ENCODE measurements around the gene TBXAS1. TPM values are rescaled to one million over a fixed set of nuclear protein-coding genes. Genes with fewer than 3 reads are reported as not detected.

The TBXAS1 gene
- total RNA-seq, 2 experiments from 2014 or later, result 3.6 to 5.1 TPM

DNA sequence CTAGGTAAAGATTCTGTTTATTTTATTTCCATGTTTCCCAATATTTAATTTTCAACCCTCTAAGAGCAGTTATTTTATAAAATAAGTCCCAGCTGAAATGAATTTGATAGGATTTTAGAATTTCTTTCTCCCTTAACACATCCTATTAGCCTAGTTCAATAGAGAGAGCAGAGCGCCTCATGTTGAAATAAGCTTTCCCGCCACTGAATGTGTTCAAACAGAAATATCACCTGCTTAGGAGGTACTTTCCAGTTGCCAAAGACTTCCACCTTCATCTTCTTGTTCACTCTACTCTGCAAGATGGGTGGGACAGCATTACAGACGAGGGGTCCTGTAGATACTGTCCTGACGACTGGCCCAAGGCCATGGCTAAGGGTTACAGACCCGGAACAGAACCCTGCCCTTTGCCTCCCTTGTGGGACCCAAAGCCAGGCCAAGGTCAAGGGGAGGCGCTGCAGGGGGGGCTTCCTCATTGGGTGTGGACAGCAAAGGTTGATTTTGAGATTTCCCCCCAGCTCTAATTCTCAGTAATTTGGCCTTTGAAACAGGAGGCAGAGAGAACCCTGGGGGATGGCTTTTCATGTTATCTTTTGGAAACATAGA, 171.7 kb downstream of the TBXAS1 start:
- intact Hi-C loops (cut with DNase I, micrococcal nuclease), result loop anchor here in 1 of 2 experiments (5.0 kb wide), 2 partner anchors 173 to 568 kb away; partner anchors contain the start of gene TBXAS1
- Mint-ChIP-seq H3K4me1 (no peaks in the 10 kb centered on the region), H3K9me3 (ENCODE audit: low read depth) (no peaks in the 10 kb centered on the region), H3K36me3 (ENCODE audit: low read depth) (no peaks in the 10 kb centered on the region), H3K27me3 (no peaks in the 10 kb centered on the region), H3K27ac (no peak overlapping the region), H3K4me3 (no peak overlapping the region)
- ChIA-PET POLR2A (no interaction called here), CTCF (interaction anchor here (0.6 to 9.1 kb wide), 7 partner anchors 13 to 500 kb away, joined by 3 to 80 read pairs (median 3); no protein-coding TSS in a partner anchor)
- no peak for ATAC-seq
- DNase-seq, result no peak

- ChIA-PET POLR2A (no interaction called here), CTCF (interaction anchor here (0.7 to 9.1 kb wide), 9 partner anchors 16 to 402 kb away, joined by 3 to 80 read pairs (median 3); no protein-coding TSS in a partner anchor)
- DNase-seq (peak; percentile 53), ATAC-seq (peak; percentile 16)
- intact Hi-C loops (cut with DNase I, micrococcal nuclease), result loop anchor here (1.0 to 5.0 kb wide), 6 partner anchors 177 to 572 kb away; partner anchors contain the start of genes HIPK2 (in 1 of the 2) and TBXAS1 (in 1 of the 2)
- H3K4me1 Mint-ChIP-seq, result no peaks in the 10 kb centered on the region
- H3K27ac Mint-ChIP-seq, result no peak overlapping the region
- H3K9me3 Mint-ChIP-seq (ENCODE audit: low read depth), result no peaks in the 10 kb centered on the region
- H3K27me3 Mint-ChIP-seq, result no peaks in the 10 kb centered on the region
- no peaks in the 10 kb centered on the region for H3K36me3 Mint-ChIP-seq (ENCODE audit: low read depth)
- no peak overlapping the region for H3K4me3 Mint-ChIP-seq
Observed at GRCh38 chr7:140003913-140004382, 174.9 kb downstream of the TBXAS1 start.

DNA sequence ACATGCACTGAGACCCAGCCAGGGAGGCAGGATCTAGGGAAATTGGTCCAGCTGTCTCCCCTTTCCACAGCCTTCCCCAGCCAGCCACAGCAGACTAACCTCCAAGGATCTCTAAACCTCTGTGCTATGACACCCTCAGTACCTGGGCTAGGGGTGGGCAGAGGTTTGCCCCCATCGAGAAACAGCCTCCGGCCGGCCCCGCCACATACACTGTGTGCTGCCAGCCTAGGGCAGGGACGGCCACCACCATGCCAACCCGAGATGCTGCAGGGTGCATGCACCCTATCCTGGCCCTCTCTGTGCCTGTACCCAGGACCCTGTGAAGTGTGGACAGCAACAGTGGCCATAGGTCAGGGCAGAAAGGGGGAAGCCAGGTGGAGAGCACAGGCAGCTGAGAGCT, 175.6 kb downstream of the TBXAS1 start:
- CTCF ChIA-PET, result interaction anchor here (0.7 to 9.1 kb wide), 9 partner anchors 16 to 504 kb away, joined by 3 to 80 read pairs (median 9); no protein-coding TSS in a partner anchor
- intact Hi-C loops (cut with DNase I, micrococcal nuclease), result loop anchor here (1.0 to 5.0 kb wide), 4 partner anchors 177 to 572 kb away; partner anchors contain the start of gene TBXAS1 (in 1 of the 2)
- POLR2A ChIA-PET, result interaction anchor here (1.1 kb wide), 1 partner anchor 14 kb away, joined by 3 read pairs; no protein-coding TSS in a partner anchor
- Mint-ChIP-seq H3K4me3 (no peak overlapping the region), H3K4me1 (no peaks in the 10 kb centered on the region), H3K27me3 (no peaks in the 10 kb centered on the region), H3K9me3 (ENCODE audit: low read depth) (no peaks in the 10 kb centered on the region), H3K36me3 (ENCODE audit: low read depth) (no peaks in the 10 kb centered on the region), H3K27ac (no peak overlapping the region)
- ATAC-seq, result no peak
- no peak for DNase-seq

- POLR2A ChIA-PET, result interaction anchor here (0.7 to 1.1 kb wide), 2 partner anchors 14 to 49 kb away, joined by 3 read pairs; no protein-coding TSS in a partner anchor
- H3K9me3 Mint-ChIP-seq (ENCODE audit: low read depth), result no peaks in the 10 kb centered on the region
- no peaks in the 10 kb centered on the region for H3K36me3 Mint-ChIP-seq (ENCODE audit: low read depth)
- DNase-seq (no peak), ATAC-seq (no peak)
- H3K27ac Mint-ChIP-seq, result no peak overlapping the region
- CTCF ChIA-PET, result interaction anchor here (1.2 to 9.1 kb wide), 6 partner anchors 251 to 505 kb away, joined by 3 to 80 read pairs (median 14); no protein-coding TSS in a partner anchor
- no peaks in the 10 kb centered on the region for H3K4me1 Mint-ChIP-seq
- intact Hi-C loops (cut with DNase I, micrococcal nuclease), result no loop called here
- H3K27me3 Mint-ChIP-seq, result no peaks in the 10 kb centered on the region
- H3K4me3 Mint-ChIP-seq, result no peak overlapping the region
Observed at GRCh38 chr7:140005341-140005740, 176.3 kb downstream of the TBXAS1 start.

GRCh38 chr7:140005754-140006503, 176.9 kb downstream of the TBXAS1 start:
- Mint-ChIP-seq H3K27me3 (no peaks in the 10 kb centered on the region), H3K9me3 (ENCODE audit: low read depth) (no peaks in the 10 kb centered on the region), H3K4me3 (no peak overlapping the region), H3K4me1 (no peaks in the 10 kb centered on the region), H3K36me3 (ENCODE audit: low read depth) (no peaks in the 10 kb centered on the region), H3K27ac (no peak overlapping the region)
- ChIA-PET POLR2A (interaction anchor here (0.5 to 1.1 kb wide), 3 partner anchors 13 to 414 kb away, joined by 3 to 4 read pairs (median 3); no protein-coding TSS in a partner anchor), CTCF (interaction anchor here (0.7 to 9.1 kb wide), 11 partner anchors 10 to 505 kb away, joined by 3 to 80 read pairs (median 6); no protein-coding TSS in a partner anchor)
- DNase-seq (no peak), ATAC-seq (no peak)
- intact Hi-C loops (cut with DNase I, micrococcal nuclease), result no loop called here

- Mint-ChIP-seq H3K27me3 (no peaks in the 10 kb centered on the region), H3K4me3 (no peak overlapping the region), H3K27ac (no peak overlapping the region), H3K4me1 (no peaks in the 10 kb centered on the region), H3K36me3 (ENCODE audit: low read depth) (no peaks in the 10 kb centered on the region), H3K9me3 (ENCODE audit: low read depth) (no peaks in the 10 kb centered on the region)
- DNase-seq (no peak), ATAC-seq (no peak)
- intact Hi-C loops (cut with DNase I, micrococcal nuclease), result no loop called here
- ChIA-PET CTCF (interaction anchor here (0.7 to 9.1 kb wide), 11 partner anchors 10 to 506 kb away, joined by 3 to 80 read pairs (median 4); no protein-coding TSS in a partner anchor), POLR2A (no interaction called here)
Observed at GRCh38 chr7:140006600-140006999, 177.5 kb downstream of the TBXAS1 start.

DNA sequence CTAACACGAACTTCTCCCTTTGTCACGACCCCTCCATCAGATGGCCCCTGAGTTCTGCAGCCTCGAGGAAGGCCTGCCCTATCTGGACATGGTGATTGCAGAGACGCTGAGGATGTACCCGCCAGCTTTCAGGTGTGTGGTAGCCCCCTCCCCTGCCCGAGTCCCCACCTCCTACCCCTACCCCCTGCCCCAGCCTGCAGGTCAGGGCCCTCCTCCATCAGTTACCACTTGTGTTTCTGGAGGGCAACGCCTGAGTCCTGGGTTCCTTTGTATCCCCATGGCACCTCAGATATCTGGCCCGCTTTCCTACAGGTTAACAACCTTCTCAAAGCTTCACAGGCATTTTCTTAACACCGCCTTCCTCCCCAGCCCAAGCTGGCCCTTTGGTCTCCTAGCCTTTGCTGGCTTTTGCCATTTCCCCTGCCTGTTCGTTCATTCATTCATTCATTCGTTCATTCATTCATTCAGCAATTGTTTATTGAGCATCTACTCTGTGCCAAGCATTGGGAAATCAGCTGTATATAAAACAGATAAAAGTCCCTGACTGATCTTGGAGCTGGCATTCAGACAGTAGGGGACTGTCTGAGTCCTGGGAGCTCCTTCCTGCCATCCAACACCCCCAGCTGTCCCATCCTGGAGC, 178.1 kb downstream of the TBXAS1 start:
- Mint-ChIP-seq H3K27ac (no peak overlapping the region), H3K4me1 (no peaks in the 10 kb centered on the region), H3K9me3 (ENCODE audit: low read depth) (no peaks in the 10 kb centered on the region), H3K4me3 (no peak overlapping the region), H3K27me3 (no peaks in the 10 kb centered on the region), H3K36me3 (ENCODE audit: low read depth) (no peaks in the 10 kb centered on the region)
- ChIA-PET POLR2A (no interaction called here), CTCF (interaction anchor here (0.9 to 9.1 kb wide), 5 partner anchors 361 to 506 kb away, joined by 3 to 80 read pairs (median 9); no protein-coding TSS in a partner anchor)
- intact Hi-C loops (cut with DNase I, micrococcal nuclease), result no loop called here
- DNase-seq (no peak), ATAC-seq (no peak)

DNA sequence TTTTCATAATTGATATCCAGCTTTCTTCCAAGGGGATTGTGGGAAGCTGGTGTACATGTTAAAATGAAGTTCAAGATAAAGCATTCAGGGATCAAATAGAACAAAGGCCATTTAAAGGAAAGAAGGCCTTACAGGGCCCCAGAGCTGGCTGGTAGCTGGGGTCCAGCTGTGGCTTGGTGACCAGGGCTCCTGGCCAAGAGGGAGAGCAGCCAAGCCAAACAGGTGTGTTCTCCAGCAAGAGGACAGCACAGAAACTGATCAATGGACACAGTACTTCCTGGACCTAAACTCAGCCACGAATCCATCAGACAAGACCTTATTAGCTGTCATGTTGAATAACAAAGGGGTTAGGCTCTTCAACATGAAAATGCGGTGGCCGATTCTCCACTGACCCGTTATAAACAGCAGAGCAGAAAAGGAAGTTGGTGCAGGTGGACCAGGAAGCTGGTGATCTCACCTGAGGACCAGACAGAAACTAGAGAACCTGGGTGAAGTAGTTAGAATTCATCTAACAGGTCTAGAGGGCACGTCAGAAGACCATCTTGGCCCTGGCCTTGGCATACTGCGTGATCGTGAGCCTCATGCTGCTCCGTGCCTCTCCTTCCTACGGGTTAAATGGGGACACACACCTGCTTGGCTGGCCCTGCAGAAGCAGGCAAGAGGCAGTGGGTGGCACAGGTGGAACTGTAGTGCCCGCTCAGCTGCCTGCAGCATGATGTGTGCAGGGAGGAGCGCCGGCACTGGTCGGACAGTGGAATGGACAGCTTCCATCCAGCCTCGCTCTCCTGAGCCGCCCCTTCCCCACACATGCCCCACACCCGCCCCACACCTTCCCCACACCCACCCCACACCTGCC, 179.9 kb downstream of the TBXAS1 start:
- Mint-ChIP-seq H3K9me3 (ENCODE audit: low read depth) (no peaks in the 10 kb centered on the region), H3K27me3 (no peaks in the 10 kb centered on the region), H3K4me1 (no peaks in the 10 kb centered on the region), H3K27ac (no peak overlapping the region), H3K36me3 (ENCODE audit: low read depth) (no peaks in the 10 kb centered on the region), H3K4me3 (no peak overlapping the region)
- CTCF ChIA-PET, result interaction anchor here (0.7 to 1.4 kb wide), 4 partner anchors 139 to 510 kb away, joined by 3 to 4 read pairs (median 3); no protein-coding TSS in a partner anchor
- ATAC-seq (no peak), DNase-seq (no peak)
- POLR2A ChIA-PET, result no interaction called here
- intact Hi-C loops (cut with DNase I, micrococcal nuclease), result no loop called here

GRCh38 chr7:140009735-140010134, 180.7 kb downstream of the TBXAS1 start:
- Mint-ChIP-seq H3K4me1 (no peaks in the 10 kb centered on the region), H3K9me3 (ENCODE audit: low read depth) (no peaks in the 10 kb centered on the region), H3K36me3 (ENCODE audit: low read depth) (no peaks in the 10 kb centered on the region), H3K27me3 (no peaks in the 10 kb centered on the region), H3K27ac (no peak overlapping the region), H3K4me3 (no peak overlapping the region)
- DNase-seq (no peak), ATAC-seq (no peak)
- ChIA-PET POLR2A (no interaction called here), CTCF (no interaction called here)
- intact Hi-C loops (cut with DNase I, micrococcal nuclease), result loop anchor here in 1 of 2 experiments (10.0 kb wide), 1 partner anchor 295 kb away; no protein-coding TSS in a partner anchor

GRCh38 chr7:140010194-140010895, 181.3 kb downstream of the TBXAS1 start:
- ChIA-PET POLR2A (no interaction called here), CTCF (interaction anchor here (0.6 kb wide), 1 partner anchor 162 kb away, joined by 3 read pairs; no protein-coding TSS in a partner anchor)
- no peaks in the 10 kb centered on the region for H3K36me3 Mint-ChIP-seq (ENCODE audit: low read depth)
- H3K4me1 Mint-ChIP-seq, result no peaks in the 10 kb centered on the region
- H3K27me3 Mint-ChIP-seq, result no peaks in the 10 kb centered on the region
- DNase-seq (no peak), ATAC-seq (no peak)
- H3K4me3 Mint-ChIP-seq, result no peak overlapping the region
- H3K27ac Mint-ChIP-seq, result no peak overlapping the region
- no peaks in the 10 kb centered on the region for H3K9me3 Mint-ChIP-seq (ENCODE audit: low read depth)
- intact Hi-C loops (cut with DNase I, micrococcal nuclease), result loop anchor here in 1 of 2 experiments (10.0 kb wide), 1 partner anchor 294 kb away; no protein-coding TSS in a partner anchor

Measured in activated CD4-positive, alpha-beta T cell treated with anti-CD3 and anti-CD28 coated beads for 36 hours (primary cell).